Measurements from ENCODE around the gene SMOC1.

SMOC1 gene

GRCh38 chr14:69983317-69983716 is 104.1 kb downstream of the SMOC1 start:
- DNase-seq, result no peak

- DNase-seq, result no peak
These were observed 106.2 kb downstream of the SMOC1 start for GRCh38 chr14:69985463-69985862.

DNA sequence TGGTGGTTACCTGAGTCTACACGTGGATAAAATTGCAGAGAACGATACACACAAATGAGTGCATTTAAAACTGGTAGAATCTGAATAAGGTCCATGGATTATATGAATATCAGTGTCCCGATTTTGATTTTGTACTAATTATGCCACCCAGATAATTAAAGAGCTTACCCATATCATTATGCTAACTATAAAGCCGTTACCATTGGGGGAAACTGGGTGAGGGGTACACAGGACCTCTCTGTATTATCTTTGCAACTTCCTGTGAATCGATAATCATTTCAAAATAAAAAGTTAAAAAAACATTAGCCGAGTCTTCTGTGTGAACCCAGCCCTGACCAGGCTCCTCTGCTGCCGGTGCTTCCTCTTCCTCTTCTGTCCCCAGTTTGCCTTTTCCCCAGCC is 107.1 kb downstream of the SMOC1 start:
- DNase-seq, result no peak

- no peak for DNase-seq
These were observed 108.3 kb downstream of the SMOC1 start for GRCh38 chr14:69987406-69988121.

- no peak for DNase-seq
These were observed 109.8 kb downstream of the SMOC1 start for GRCh38 chr14:69988979-69989378.

DNA sequence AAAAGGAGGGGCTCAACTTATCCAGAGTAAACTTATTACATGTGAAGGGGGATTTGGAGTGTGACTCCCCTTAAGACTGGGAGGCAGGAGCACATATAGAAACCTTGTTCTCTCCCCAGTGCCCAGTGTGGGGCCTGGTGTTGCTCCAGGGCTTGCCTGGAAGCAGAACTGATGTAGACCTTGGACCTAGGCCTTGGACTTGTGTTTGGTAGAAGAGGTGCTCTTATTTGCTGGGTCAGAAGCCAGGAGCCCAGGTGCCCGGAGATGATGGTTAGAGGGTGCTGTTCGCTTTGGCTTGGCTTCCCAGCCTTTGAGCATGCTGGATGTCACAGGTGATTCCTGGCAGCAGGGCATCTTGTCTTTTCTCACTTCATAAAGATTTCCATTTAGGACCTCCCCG is 110.4 kb downstream of the SMOC1 start:
- DNase-seq, result no peak

DNA sequence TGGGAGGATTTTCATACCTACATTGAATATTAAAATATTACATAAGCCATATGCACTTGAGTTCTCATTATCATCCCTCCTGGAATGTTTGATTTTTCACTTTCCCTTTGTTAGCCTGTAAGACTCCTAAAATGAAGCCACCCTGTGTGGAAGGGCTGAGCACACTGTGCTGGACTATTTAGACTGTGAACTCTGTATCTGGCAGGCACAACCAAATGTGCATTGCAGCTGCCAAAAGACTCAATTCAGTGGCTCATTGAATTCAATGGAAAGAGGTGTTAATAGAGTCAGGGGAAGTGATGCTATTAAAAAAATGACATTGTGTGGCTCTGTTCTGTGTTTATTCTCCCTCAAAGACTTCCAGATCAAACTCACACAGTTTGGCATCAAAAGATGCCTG is 111.1 kb downstream of the SMOC1 start:
- no peak for DNase-seq

DNA sequence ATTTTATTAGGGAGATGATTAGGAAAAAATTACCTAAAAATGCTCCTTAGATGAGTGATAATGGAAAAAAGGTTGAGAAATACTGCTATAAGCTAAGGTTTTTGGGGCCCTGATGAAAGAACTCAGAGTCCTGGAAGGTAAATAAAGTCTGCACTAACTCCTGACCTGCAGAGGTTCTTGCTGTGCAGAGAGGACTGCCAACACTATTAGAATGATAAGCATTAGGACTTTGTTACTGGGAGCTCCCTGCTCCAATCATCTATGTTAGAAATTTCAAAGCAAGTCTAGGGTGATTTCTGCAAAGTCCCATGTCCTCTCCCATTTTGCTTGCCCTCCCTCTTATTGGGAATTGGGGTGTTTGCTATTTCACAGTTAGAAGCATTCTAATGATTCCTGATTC is 112.2 kb downstream of the SMOC1 start:
- DNase-seq, result no peak

- DNase-seq, result no peak
These were observed 113.3 kb downstream of the SMOC1 start for GRCh38 chr14:69992564-69992963.

- no peak for DNase-seq
These were observed 114.1 kb downstream of the SMOC1 start for GRCh38 chr14:69993326-69993725.

DNA sequence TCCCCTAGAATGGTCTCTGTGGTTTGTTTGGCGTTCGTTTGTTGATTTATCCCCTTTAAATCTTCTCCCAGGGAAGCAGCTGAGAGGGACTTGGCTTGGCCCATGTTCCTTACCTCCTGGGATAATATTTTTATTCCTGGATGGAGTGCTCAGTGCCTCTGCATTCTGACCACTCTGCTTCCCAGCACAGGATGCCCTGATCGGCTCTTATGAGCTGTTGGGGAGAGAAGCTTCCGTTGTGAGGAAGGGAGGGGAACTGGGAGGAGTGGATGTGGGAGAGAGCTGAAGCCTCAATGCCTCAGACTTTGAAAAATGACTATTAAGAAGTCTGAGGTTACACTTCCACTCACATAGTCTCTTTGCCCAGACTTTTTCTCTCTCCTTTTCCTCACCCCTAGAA is 114.8 kb downstream of the SMOC1 start:
- no peak for DNase-seq

DNA sequence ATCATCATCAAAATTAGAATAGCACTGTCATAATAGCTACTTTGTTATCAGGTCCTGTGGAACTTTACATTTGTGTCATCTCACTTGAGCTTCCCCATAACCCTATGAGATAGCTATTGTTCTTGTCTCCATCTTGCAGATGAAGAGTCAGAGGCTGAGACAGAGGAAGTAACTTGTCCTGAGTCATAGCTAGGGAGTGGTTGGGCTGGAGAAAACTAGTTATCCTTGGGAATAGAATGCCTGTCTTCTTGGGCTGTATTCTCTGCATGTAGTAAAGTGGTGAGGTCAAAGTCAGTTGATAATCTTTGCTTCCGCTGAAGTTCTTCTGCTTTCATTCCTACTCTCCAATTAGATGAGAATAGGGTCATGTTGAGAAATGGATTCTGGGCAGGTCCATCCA is 117.0 kb downstream of the SMOC1 start:
- no peak for DNase-seq

DNA sequence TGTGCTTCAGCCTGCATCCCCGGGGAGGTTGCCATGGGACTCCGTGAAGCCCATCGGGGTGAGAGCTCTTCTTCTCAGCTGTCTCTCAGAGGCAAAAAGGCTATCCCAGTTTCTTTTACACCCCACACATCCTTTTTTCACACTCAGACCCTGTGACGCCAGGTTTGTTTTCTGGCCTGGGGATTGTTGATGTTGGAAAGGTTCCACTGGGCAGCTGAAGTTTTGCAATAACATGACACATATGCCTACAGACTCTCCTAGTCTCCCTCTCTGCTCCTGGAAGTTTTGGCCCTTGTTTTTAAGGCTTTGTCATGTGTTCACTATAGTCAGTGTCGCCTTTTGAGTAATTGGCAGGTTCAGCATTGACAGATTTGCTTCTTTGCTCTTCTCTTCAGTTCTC is 118.6 kb downstream of the SMOC1 start:
- DNase-seq, result no peak

- no peak for DNase-seq
These were observed 120.1 kb downstream of the SMOC1 start for GRCh38 chr14:69999261-69999674.

DNA sequence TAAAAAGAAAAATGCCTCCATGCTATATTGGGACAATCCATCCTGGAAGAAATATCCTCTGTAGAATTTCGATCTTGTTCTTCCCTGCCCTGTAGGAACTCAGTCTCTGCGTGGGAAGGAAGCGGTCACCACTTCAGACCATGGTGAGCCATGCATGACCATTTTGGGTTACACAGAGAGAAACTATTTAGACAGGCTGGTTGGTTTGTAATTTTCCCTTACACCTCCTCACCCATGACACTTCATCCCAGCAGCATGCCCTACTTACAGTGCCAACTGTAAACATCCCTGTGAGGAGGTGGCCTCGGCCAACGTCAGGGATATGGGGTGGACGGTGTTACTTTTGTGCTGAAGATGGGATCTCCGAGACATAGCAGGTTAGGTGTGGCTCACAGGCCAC is 121.4 kb downstream of the SMOC1 start:
- DNase-seq, result no peak

- no peak for DNase-seq
These were observed 123.6 kb downstream of the SMOC1 start for GRCh38 chr14:70002589-70003346.

DNA sequence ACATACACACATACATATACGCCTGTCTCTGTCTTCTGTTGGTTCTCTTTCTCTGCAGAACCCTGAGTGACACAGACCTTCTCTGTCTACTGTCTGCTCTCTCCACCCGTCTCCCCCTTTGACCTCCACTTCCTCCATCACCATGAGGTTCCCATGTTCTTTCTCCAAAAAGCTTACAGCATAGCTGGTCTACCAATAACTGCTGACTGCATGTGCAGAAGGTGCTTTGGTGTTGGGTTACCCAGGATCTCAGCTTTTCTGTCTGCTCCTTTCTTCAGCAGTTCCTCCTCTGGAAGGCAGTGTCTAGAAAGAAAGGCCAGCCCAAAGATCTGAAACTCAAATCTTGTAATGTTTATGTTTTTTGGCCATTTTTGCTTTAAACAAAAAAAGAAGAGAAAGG is 125.6 kb downstream of the SMOC1 start:
- DNase-seq, result no peak

- DNase-seq, result no peak
These were observed 126.1 kb downstream of the SMOC1 start for GRCh38 chr14:70005281-70005805.

GRCh38 chr14:70006699-70007098 is 127.5 kb downstream of the SMOC1 start:
- no peak for DNase-seq

- DNase-seq, result no peak
These were observed 129.4 kb downstream of the SMOC1 start for GRCh38 chr14:70008284-70009262.

- DNase-seq, result no peak
These were observed 130.7 kb downstream of the SMOC1 start for GRCh38 chr14:70009961-70010360.

DNA sequence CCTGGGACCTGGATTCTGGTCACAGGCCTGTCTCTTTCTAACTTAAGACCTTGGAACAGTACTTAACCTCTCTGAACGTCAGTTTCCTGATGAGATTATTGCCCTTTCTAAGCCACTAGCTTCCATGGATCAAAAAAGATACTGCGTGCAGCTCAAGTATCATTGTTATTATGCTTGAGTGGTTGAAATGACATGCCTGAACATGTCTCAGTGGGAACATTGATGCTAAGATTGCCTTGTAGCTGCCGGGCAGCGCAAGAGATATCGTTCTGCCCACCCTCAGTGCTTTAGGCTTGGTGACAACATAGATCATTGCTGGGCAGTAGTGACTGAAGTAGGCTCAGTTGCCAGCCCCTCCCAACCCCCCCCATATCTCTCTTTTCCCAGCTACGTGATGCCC is 131.9 kb downstream of the SMOC1 start:
- DNase-seq, result no peak

DNA sequence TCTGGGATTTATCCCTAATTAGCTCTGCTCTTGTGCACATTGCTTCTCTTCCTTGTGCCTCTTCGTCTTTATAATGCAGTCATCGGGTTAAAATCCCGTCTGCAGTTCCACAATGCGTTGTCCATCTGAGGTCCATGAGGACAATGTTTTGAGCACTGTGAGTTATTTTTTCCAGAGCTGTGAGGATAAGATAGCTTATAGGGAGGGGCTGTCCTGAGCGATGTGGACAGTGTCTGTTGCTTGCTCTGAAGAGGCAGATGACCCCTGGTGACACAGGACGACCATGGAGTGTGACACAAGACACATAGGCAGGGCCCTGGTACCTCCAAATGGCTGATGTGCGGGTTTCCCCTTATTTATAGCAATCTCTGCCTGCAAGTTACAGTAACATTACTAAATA is 132.5 kb downstream of the SMOC1 start:
- no peak for DNase-seq

Data from CD4-positive, alpha-beta T cell treated with Interleukin-4 for 4 hours (primary cell).